Measurements from ENCODE around the gene CD93. TPM values are rescaled to one million over a fixed set of nuclear protein-coding genes. Genes with fewer than 3 reads are reported as not detected.

The CD93 gene
- total RNA-seq, 6 donors from 2014 or later, result 25.1 to 160 (median 68.8) TPM

- WGBS, 2 donors, result 60 to 80% methylated on average over 4 to 5 of the region's 5 CpGs
- DNase-seq, result no peak
- H3K9me3 ChIP-seq, result no peaks in the 10 kb centered on the region
- TF ChIP-seq EP300 (IDR thresholded peaks at IDR 0.05), result no peak
- no peak for TF ChIP-seq POLR2A (IDR thresholded peaks at IDR 0.05)
- no peak for TF ChIP-seq CTCF (IDR thresholded peaks at IDR 0.05)
- TF ChIP-seq POLR2AphosphoS5 (IDR thresholded peaks at IDR 0.05), result no peak
- H3K27me3 ChIP-seq, result no peaks in the 10 kb centered on the region
- H3K4me1 ChIP-seq, result peaks cover 38 to 69% (median 50%) of the 10 kb centered on the region in 4 donors
- H3K4me3 ChIP-seq, result no peak overlapping the region
- peak overlapping the region; percentile 75 to 85 (median 79) for H3K27ac ChIP-seq
- no peak for ATAC-seq (ENCODE audit: low FRiP score in 2 of 2)
- H3K36me3 ChIP-seq, result no peaks in the 10 kb centered on the region
These were observed 39.0 kb upstream of the CD93 start for GRCh38 chr20:23125159-23125558.

- H3K36me3 ChIP-seq, result no peaks in the 10 kb centered on the region
- 81 to 89% methylated on average over 10 of the region's 10 CpGs for WGBS, 2 donors
- ATAC-seq (ENCODE audit: low FRiP score in 2 of 2), result no peak
- peak overlapping the region in 1 of 4 donors; percentile 50 for H3K27ac ChIP-seq
- H3K4me1 ChIP-seq, result peaks cover 46 to 71% (median 49%) of the 10 kb centered on the region in 4 donors
- TF ChIP-seq POLR2AphosphoS5 (IDR thresholded peaks at IDR 0.05) (no peak), EP300 (IDR thresholded peaks at IDR 0.05) (no peak), CTCF (IDR thresholded peaks at IDR 0.05) (no peak), POLR2A (IDR thresholded peaks at IDR 0.05) (no peak)
- no peaks in the 10 kb centered on the region for H3K9me3 ChIP-seq
- no peak overlapping the region for H3K4me3 ChIP-seq
- no peak for DNase-seq
- H3K27me3 ChIP-seq, result no peaks in the 10 kb centered on the region
These were observed 37.8 kb upstream of the CD93 start for GRCh38 chr20:23123886-23124285.

GRCh38 chr20:23122796-23123655, 36.9 kb upstream of the CD93 start:
- H3K27me3 ChIP-seq, result no peaks in the 10 kb centered on the region

GRCh38 chr20:23122321-23122720, 36.2 kb upstream of the CD93 start:
- Histone ChIP-seq H3K27ac (no peak overlapping the region), H3K36me3 (no peaks in the 10 kb centered on the region), H3K9me3 (no peaks in the 10 kb centered on the region), H3K27me3 (no peaks in the 10 kb centered on the region), H3K4me3 (no peak overlapping the region), H3K4me1 (peaks cover 41 to 65% (median 50%) of the 10 kb centered on the region in 4 donors)
- ATAC-seq (ENCODE audit: low FRiP score in 2 of 2) (no peak), DNase-seq (no peak)
- WGBS, 2 donors, result 89 to 99% methylated on average over 4 to 5 of the region's 9 CpGs
- TF ChIP-seq EP300 (IDR thresholded peaks at IDR 0.05), result no peak
- no peak for TF ChIP-seq POLR2AphosphoS5 (IDR thresholded peaks at IDR 0.05)
- TF ChIP-seq POLR2A (IDR thresholded peaks at IDR 0.05), result no peak
- no peak for TF ChIP-seq CTCF (IDR thresholded peaks at IDR 0.05)

More at GRCh38 chr20:23122796-23123655, 36.9 kb upstream of the CD93 start:
- Histone ChIP-seq H3K4me1 (peaks cover 41 to 66% (median 50%) of the 10 kb centered on the region in 4 donors), H3K27ac (no peak overlapping the region), H3K36me3 (no peaks in the 10 kb centered on the region), H3K9me3 (no peaks in the 10 kb centered on the region), H3K4me3 (no peak overlapping the region)
- ATAC-seq (ENCODE audit: low FRiP score in 2 of 2) (no peak), DNase-seq (no peak)
- TF ChIP-seq CTCF (IDR thresholded peaks at IDR 0.05) (no peak), POLR2AphosphoS5 (IDR thresholded peaks at IDR 0.05) (no peak), EP300 (IDR thresholded peaks at IDR 0.05) (no peak), POLR2A (IDR thresholded peaks at IDR 0.05) (no peak)
- WGBS, 2 donors, result 89 to 91% methylated on average over 17 to 18 of the region's 18 CpGs

All from upper lobe of left lung (tissue), 6 donors.